ACC112 (cell line): ENCODE results near the gene LIM2.

Experiments
- H2AFZ ChIP-seq: fragments of 200-600 bp; sonication (generic); one replicate; pipeline ENCODE4 v1.6.0; 2017; ENCODE audit warnings: antibody characterized with exemption, low read length; ENCODE audit not compliant: unreplicated experiment
- H3K27ac ChIP-seq: fragments of 200-600 bp; sonication (generic); 2 replicates; pipeline ENCODE4 v1.5.1; 2014; ENCODE audit warnings: low read depth, mild to moderate bottlenecking, antibody characterized with exemption, low read length, moderate library complexity
- H3K27me3 ChIP-seq: fragments of 200-600 bp; sonication (generic); 2 replicates; pipeline ENCODE4 v1.6.1; 2014; ENCODE audit warnings: mild to moderate bottlenecking, antibody characterized with exemption, low read length, moderate library complexity, mixed read lengths; ENCODE audit not compliant: insufficient read depth
- H3K36me3 ChIP-seq: fragments of 200-600 bp; sonication (generic); 2 replicates; pipeline ENCODE4 v1.6.1; 2016; ENCODE audit warnings: mild to moderate bottlenecking, antibody characterized with exemption, low read length, moderate library complexity, mixed read lengths; ENCODE audit not compliant: insufficient read depth
- H3K4me1 ChIP-seq: fragments of 200-600 bp; sonication (generic); one replicate; pipeline ENCODE4 v1.6.1; 2016; ENCODE audit warnings: low read length, mixed read lengths; ENCODE audit not compliant: insufficient read depth, unreplicated experiment, control insufficient read depth
- H3K4me3 ChIP-seq: fragments of 200-600 bp; sonication (generic); 2 replicates; pipeline ENCODE4 v1.5.1; 2014; ENCODE audit warnings: mild to moderate bottlenecking, low read depth, low read length
- H3K79me2 ChIP-seq: fragments of 200-600 bp; sonication (generic); one replicate; pipeline ENCODE4 v1.6.0; 2016; ENCODE audit warnings: low read length; ENCODE audit not compliant: control insufficient read depth, unreplicated experiment, insufficient read depth

Gene LIM2

GRCh38 chr19:51338563-51339312, 49.0 kb downstream of the LIM2 start:
- H3K4me1 ChIP-seq = no peaks in the 10 kb centered on the region
- H2AFZ ChIP-seq = peak overlapping the region; percentile 34
- H3K27ac ChIP-seq = peak overlapping the region; percentile 30; the same call in 1 of the 2 replicates
- no peaks in the 10 kb centered on the region for H3K79me2 ChIP-seq
- H3K36me3 ChIP-seq = no peaks in the 10 kb centered on the region
- H3K4me3 ChIP-seq = peak overlapping the region; percentile 81
- H3K27me3 ChIP-seq = no peaks in the 10 kb centered on the region

- Histone ChIP-seq H3K4me1 (no peaks in the 10 kb centered on the region), H2AFZ (no peak overlapping the region), H3K27ac (0 out of 2 replicates have a peak overlapping the region, but pooled peaks have one; percentile 30), H3K79me2 (no peaks in the 10 kb centered on the region), H3K4me3 (peak overlapping the region; percentile 81; the same call in 1 of the 2 replicates), H3K36me3 (no peaks in the 10 kb centered on the region), H3K27me3 (no peaks in the 10 kb centered on the region)
Observed at GRCh38 chr19:51337861-51338562, 49.8 kb downstream of the LIM2 start.

GRCh38 chr19:51337141-51337860, 50.5 kb downstream of the LIM2 start:
- Histone ChIP-seq H3K27me3 (no peaks in the 10 kb centered on the region), H3K27ac (no peak overlapping the region), H3K36me3 (no peaks in the 10 kb centered on the region), H3K4me1 (no peaks in the 10 kb centered on the region), H3K4me3 (no peak overlapping the region), H2AFZ (no peak overlapping the region), H3K79me2 (no peaks in the 10 kb centered on the region)

- H2AFZ ChIP-seq = no peak overlapping the region
- H3K4me1 ChIP-seq = no peaks in the 10 kb centered on the region
- no peaks in the 10 kb centered on the region for H3K36me3 ChIP-seq
- H3K79me2 ChIP-seq = no peaks in the 10 kb centered on the region
- H3K27me3 ChIP-seq = no peaks in the 10 kb centered on the region
- H3K4me3 ChIP-seq = no peak overlapping the region
- no peak overlapping the region for H3K27ac ChIP-seq
Observed at GRCh38 chr19:51333836-51334460, 53.8 kb downstream of the LIM2 start.

GRCh38 chr19:51331716-51332115, 56.1 kb downstream of the LIM2 start:
- Histone ChIP-seq H3K36me3 (no peaks in the 10 kb centered on the region), H3K27ac (no peak overlapping the region), H3K4me3 (no peak overlapping the region), H3K79me2 (no peaks in the 10 kb centered on the region), H3K4me1 (no peaks in the 10 kb centered on the region), H2AFZ (no peak overlapping the region), H3K27me3 (peaks cover 12% of the 10 kb centered on the region)

- H3K4me3 ChIP-seq = no peak overlapping the region
- H3K4me1 ChIP-seq = no peaks in the 10 kb centered on the region
- no peaks in the 10 kb centered on the region for H3K36me3 ChIP-seq
- peaks cover 17% of the 10 kb centered on the region for H3K27me3 ChIP-seq
- H3K27ac ChIP-seq = no peak overlapping the region
- H3K79me2 ChIP-seq = no peaks in the 10 kb centered on the region
- H2AFZ ChIP-seq = no peak overlapping the region
Observed at GRCh38 chr19:51331193-51331592, 56.6 kb downstream of the LIM2 start.

- H3K4me3 ChIP-seq = no peak overlapping the region
- no peaks in the 10 kb centered on the region for H3K4me1 ChIP-seq
- H3K79me2 ChIP-seq = no peaks in the 10 kb centered on the region
- no peaks in the 10 kb centered on the region for H3K36me3 ChIP-seq
- peaks cover 22% of the 10 kb centered on the region for H3K27me3 ChIP-seq
- no peak overlapping the region for H2AFZ ChIP-seq
- no peak overlapping the region for H3K27ac ChIP-seq
Observed at GRCh38 chr19:51330366-51330765, 57.4 kb downstream of the LIM2 start.
